GM21528 (cell line): Measurements from ENCODE around the gene OR4D1.

Experiments
- ATAC-seq: cut with Tn5 transposase; IDR thresholded peaks from one replicate; pipeline ENCODE4 v1.9.1; 2021; ENCODE audit warnings: mild to moderate bottlenecking, moderate library complexity; ENCODE audit not compliant: unreplicated experiment, low FRiP score

The OR4D1 gene

DNA sequence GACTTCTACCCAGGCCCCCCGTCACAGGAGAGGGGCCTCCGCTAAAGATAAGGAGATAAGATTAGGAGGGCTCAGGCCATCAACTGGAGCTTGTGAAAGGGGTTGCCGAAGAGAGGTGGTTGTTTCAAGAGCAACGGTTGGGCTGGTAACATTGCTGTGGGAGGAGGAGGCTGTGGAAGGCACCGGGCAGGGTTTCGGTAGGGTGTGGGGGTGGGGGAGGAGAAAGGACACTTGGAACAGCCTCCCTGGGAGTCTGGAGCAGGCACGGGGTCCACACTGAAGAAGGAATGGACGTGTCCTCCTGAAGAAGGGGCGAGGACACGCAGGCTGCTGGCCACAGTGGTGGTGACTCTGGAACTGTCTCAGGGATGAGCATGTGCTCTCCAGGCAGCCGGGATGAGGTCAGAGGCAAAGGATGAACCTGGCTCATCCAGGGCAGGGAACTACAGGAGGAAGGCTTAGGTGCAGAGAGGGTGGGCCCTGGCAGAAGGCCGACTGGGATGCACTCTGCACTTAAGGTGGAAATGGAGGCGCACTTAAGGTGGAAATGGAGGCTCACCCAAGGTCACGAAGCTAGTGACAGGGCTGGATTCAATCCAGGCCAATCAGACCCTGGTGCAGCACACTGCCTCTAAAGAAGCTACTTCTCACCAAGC is 43.2 kb downstream of the OR4D1 start:
- no peak for ATAC-seq

GRCh38 chr17:58192612-58193011 is 44.4 kb downstream of the OR4D1 start, which contains the start of gene EPX:
Gene EPX (plus strand): TSS chr17:58192726. CDS start chr17:58192847, 121 bp downstream.
- no peak for ATAC-seq

GRCh38 chr17:58193641-58194255 is 45.6 kb downstream of the OR4D1 start:
- ATAC-seq = no peak

DNA sequence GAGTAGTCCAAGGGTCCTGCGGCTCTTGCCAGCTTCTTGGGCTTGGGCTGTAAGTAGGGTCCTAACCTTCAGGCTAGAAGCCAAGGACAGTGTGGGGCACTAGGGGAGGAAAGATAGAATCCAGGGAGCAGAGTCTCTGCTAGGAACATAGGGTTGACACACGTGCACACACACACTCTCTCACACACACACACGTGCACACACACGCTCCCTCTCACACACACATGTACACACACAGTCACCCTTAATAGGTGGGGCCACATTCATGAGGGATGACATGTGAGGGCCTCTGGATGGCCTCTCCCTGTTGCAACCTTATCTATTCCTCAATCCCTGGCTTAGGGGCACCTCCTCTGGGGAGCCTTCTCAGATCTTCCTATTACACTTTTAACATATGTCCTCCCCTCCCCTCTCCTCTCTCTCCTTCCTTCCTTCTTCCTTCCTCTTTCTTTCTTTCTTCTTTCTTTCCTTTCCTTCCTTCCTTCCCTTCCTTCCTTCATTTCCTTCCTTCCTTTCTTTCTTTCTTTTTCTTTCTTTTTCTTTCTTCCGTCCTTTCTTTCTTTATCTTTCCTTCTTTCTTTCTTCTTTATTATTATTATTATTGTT is 47.4 kb downstream of the OR4D1 start:
- no peak for ATAC-seq

GRCh38 chr17:58196610-58197009 is 48.4 kb downstream of the OR4D1 start:
- ATAC-seq = no peak

GRCh38 chr17:58200024-58200633 is 51.9 kb downstream of the OR4D1 start:
- no peak for ATAC-seq

- no peak for ATAC-seq
Measured at GRCh38 chr17:58202859-58203258, 54.7 kb downstream of the OR4D1 start.

DNA sequence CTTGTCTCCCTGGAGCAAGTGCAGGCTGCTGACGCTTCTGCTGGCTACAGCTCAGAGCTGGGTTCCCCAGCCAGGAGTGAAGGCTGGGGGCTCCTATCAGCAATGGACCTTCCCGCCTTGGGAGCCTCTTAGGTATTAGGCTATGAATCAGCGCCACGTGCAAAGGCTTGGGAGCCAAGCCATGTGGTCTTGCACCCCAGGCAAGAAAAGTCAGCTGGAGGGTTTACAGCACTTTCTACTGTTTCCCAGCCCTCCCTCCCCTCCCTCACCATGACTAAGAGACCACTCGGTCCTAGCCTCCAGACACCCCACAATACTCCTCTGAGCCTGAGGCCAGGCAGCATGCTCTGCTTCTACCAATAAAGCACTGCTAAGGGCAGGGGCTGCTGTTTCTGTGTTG is 56.6 kb downstream of the OR4D1 start:
- ATAC-seq = no peak

DNA sequence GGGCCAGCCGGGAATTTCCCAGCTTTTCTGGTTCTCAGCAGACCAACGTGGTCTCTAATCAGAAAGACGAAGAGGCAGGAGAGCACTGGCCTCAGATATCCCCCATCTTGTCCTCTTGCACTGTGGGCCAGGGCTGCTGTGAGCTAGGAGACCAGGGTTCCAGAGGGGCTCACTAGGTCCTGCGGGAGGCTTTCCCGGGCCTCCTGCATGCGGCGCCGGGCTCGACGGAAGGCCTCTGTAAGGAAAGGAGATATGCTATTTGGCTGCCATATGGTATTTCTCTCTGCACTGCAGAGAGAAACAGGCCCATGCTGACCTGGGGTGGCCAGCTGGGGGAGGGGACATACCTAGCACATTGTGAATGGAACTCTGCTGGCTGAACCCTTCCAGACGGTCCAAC is 57.8 kb downstream of the OR4D1 start:
- no peak for ATAC-seq

GRCh38 chr17:58207451-58207850 is 59.3 kb downstream of the OR4D1 start:
- ATAC-seq = no peak

GRCh38 chr17:58208344-58208743 is 60.2 kb downstream of the OR4D1 start:
- ATAC-seq = no peak
